Fibroblast of the aortic adventitia (primary cell): ENCODE measurements around the gene FIZ1. TPM values are rescaled to one million over a fixed set of nuclear protein-coding genes. Genes with fewer than 3 reads are reported as not detected.
"Not testable (repeated sequence)": the region's sequence is repeated elsewhere in the genome, so short reads cannot be mapped to it uniquely, and the experiment has no call there.

Experiments used
- DNase-seq: peaks from one replicate; pipeline ENCODE4 v3.0.0-alpha.2; 2010; ENCODE audit warnings: low read depth
- H3K4me3 ChIP-seq: 2 replicates; pipeline ENCODE4 v1.5.1; 2011; ENCODE audit warnings: low read depth, mild to moderate bottlenecking, control low read depth, low read length, moderate library complexity
- CTCF ChIP-seq: IDR thresholded peaks from 2 replicates; pipeline ENCODE4 v1.5.1; 2011; ENCODE audit warnings: mild to moderate bottlenecking, low read length, control low read depth, inconsistent platforms; ENCODE audit not compliant: insufficient read depth
- total RNA-seq: library from RNA; depleted of rRNA; stranded (reverse); fragments of >200 nt; gene quantifications from 2 replicates; pipeline ENCODE4 v1.2.3, GENCODE V29; 2012; ENCODE audit warnings: low replicate concordance

The FIZ1 gene
- total RNA-seq, 1 donor, result 4.7 TPM

GRCh38 chr19:55590109-55590508 lies 9.2 kb downstream of the FIZ1 start:
- H3K4me3 ChIP-seq, result no peak overlapping the region
- TF ChIP-seq CTCF, result no peak
- no peak for DNase-seq

GRCh38 chr19:55588738-55589137 lies 10.6 kb downstream of the FIZ1 start:
- H3K4me3 ChIP-seq, result no peak overlapping the region
- TF ChIP-seq CTCF, result no peak
- no peak for DNase-seq

GRCh38 chr19:55586976-55587668 lies 12.2 kb downstream of the FIZ1 start:
- peak overlapping the region; percentile 61 for H3K4me3 ChIP-seq
- DNase-seq, result peak; percentile 86
- no peak for TF ChIP-seq CTCF

GRCh38 chr19:55585658-55586339 lies 13.5 kb downstream of the FIZ1 start:
- peak overlapping the region; percentile 48 for H3K4me3 ChIP-seq
- no peak for TF ChIP-seq CTCF
- peak; percentile 58 for DNase-seq

GRCh38 chr19:55584871-55585270 lies 14.4 kb downstream of the FIZ1 start:
- no peak for DNase-seq
- H3K4me3 ChIP-seq, result no peak overlapping the region
- TF ChIP-seq CTCF, result no peak

GRCh38 chr19:55583897-55584296 lies 15.4 kb downstream of the FIZ1 start:
- H3K4me3 ChIP-seq, DNase-seq: not testable (repeated sequence)

GRCh38 chr19:55582284-55582683 lies 17.0 kb downstream of the FIZ1 start:
- not testable (repeated sequence) for DNase-seq, H3K4me3 ChIP-seq

- DNase-seq, result no peak
- no peak overlapping the region for H3K4me3 ChIP-seq
- no peak for TF ChIP-seq CTCF
Measured at GRCh38 chr19:55581823-55582223, 17.5 kb downstream of the FIZ1 start.
